Thoracic aorta (tissue), 2 donors: Measurements from ENCODE around the gene CABCOCO1. TPM values are rescaled to one million over a fixed set of nuclear protein-coding genes. Genes with fewer than 3 reads are reported as not detected.

Experiments used
- ATAC-seq: fragments of 150-250 bp; one replicate; pipeline ENCODE4 v1.8.0; 2017; ENCODE audit warnings: low read depth; ENCODE audit not compliant: insufficient number of reproducible peaks, low FRiP score
- DNase-seq: peaks from one replicate; pipeline ENCODE4 v3.0.0-alpha.2; 2020; ENCODE audit warnings: low spot score
- H3K27ac ChIP-seq, 2 donors: fragments of 200-600 bp; sonication (generic); 1 replicate in 1 of 2; 2 replicates in 1 of 2; pipeline ENCODE4 v1.5.1; 2016; ENCODE audit warnings: mild to moderate bottlenecking in 2 of 2, moderate library complexity in 2 of 2
- H3K27me3 ChIP-seq: fragments of 200-600 bp; sonication (generic); replicated peaks from 2 replicates; pipeline ENCODE4 v1.6.0; 2016; ENCODE audit warnings: mild to moderate bottlenecking; ENCODE audit not compliant: insufficient read depth
- H3K36me3 ChIP-seq: fragments of 200-600 bp; sonication (generic); one replicate; pipeline ENCODE4 v1.5.1; 2016
- H3K4me1 ChIP-seq, 2 donors: fragments of 200-600 bp; sonication (generic); 1 replicate in 1 of 2; 2 replicates in 1 of 2; pipeline versions ENCODE4 v1.5.1 to v1.6.0; 2016; ENCODE audit warnings: low read depth in 2 of 2, mild to moderate bottlenecking in 1 of 2; ENCODE audit not compliant: control insufficient read depth in 1 of 2
- H3K4me3 ChIP-seq: fragments of 200-600 bp; sonication (generic); 2 replicates; pipeline ENCODE4 v1.5.1; 2016; ENCODE audit warnings: mild to moderate bottlenecking
- H3K9me3 ChIP-seq: fragments of 200-600 bp; sonication (generic); 2 replicates; pipeline ENCODE4 v1.5.1; 2016
- total RNA-seq, 2 donors: library from RNA; depleted of rRNA; stranded (reverse); fragments of >200 nt; gene quantifications; one replicate each; pipeline versions ENCODE4 v1.1.0 to v1.2.3, GENCODE V29; 2016
- TF ChIP-seq, protein P1 (sequence below): fragments of 200-600 bp; sonication (generic); IDR thresholded peaks from one replicate; pipeline ENCODE4 v1.5.1; 2019; ENCODE audit warnings: antibody characterized with exemption

The CABCOCO1 gene
- total RNA-seq, 2 donors from 2014 or later, result 1.1 TPM; not detected in 1

DNA sequence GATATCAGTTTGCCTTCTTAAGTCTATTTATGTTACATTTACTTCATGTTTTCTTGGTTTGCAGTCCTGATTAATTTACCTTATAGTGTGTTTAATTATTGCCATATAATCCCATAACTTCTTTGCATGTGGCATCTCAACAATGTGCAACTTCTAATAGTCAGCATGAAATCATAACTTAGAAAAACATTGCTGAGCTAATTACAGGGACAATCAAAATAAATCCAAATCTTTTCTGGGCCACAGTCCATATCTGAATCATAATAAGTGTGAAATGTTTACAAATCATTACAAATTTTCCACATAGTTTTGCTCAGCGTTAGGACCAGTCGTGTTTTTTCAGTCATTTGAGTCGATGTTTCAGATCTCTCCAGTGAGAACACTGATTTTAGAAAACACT lies 29.1 kb upstream of the CABCOCO1 start:
- H3K36me3 ChIP-seq, result no peaks in the 10 kb centered on the region
- H3K4me3 ChIP-seq, result no peak overlapping the region
- DNase-seq (no peak), ATAC-seq (no peak)
- H3K27me3 ChIP-seq, result no peaks in the 10 kb centered on the region
- TF ChIP-seq, protein P1, sequence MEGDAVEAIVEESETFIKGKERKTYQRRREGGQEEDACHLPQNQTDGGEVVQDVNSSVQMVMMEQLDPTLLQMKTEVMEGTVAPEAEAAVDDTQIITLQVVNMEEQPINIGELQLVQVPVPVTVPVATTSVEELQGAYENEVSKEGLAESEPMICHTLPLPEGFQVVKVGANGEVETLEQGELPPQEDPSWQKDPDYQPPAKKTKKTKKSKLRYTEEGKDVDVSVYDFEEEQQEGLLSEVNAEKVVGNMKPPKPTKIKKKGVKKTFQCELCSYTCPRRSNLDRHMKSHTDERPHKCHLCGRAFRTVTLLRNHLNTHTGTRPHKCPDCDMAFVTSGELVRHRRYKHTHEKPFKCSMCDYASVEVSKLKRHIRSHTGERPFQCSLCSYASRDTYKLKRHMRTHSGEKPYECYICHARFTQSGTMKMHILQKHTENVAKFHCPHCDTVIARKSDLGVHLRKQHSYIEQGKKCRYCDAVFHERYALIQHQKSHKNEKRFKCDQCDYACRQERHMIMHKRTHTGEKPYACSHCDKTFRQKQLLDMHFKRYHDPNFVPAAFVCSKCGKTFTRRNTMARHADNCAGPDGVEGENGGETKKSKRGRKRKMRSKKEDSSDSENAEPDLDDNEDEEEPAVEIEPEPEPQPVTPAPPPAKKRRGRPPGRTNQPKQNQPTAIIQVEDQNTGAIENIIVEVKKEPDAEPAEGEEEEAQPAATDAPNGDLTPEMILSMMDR, result no peak
- no peaks in the 10 kb centered on the region for H3K9me3 ChIP-seq
- H3K4me1 ChIP-seq, result peaks cover 10 to 44% of the 10 kb centered on the region in 2 donors
- no peak overlapping the region for H3K27ac ChIP-seq

DNA sequence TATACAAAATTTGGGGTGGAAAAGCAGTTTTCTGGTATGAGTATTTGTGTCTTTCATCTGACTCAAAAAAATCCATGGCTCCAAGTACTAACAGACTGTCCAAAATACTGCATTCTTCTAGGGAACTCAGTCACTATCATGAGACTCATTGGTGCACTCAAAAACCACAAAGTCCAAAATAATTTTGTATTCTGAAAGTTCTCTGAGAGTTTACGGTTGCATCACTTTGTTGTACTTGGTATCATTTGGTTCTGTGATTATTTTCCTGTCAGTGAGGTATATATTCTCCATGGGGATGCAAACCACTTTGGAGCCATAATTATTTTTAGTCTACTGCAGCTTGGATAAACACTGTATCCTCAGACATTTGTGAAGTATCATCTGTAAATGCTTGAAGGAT lies 28.0 kb upstream of the CABCOCO1 start:
- ATAC-seq, result no peak
- no peaks in the 10 kb centered on the region for H3K27me3 ChIP-seq
- no peak overlapping the region for H3K4me3 ChIP-seq
- DNase-seq, result no peak
- peaks cover 10 to 35% of the 10 kb centered on the region in 2 donors for H3K4me1 ChIP-seq
- TF ChIP-seq, protein P1, result no peak
- no peaks in the 10 kb centered on the region for H3K36me3 ChIP-seq
- no peaks in the 10 kb centered on the region for H3K9me3 ChIP-seq
- no peak overlapping the region for H3K27ac ChIP-seq

DNA sequence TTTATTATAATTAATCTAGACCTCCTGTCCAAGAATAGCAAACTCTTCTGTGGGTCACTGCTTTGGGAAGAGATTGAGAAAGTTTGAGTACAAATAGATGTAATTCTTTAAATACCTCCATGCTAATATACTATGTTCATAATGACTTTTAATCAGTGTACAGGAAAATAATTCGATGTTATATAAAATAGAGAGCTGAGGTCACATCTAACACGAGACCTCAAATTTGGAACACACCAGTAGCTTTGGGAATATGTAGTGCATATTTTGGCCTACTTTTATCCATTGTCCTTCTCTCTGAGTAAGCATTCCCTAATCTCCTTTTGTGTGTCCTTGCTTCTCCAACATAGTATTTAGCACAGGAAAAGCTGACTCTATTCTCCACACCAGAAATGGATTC lies 27.3 kb upstream of the CABCOCO1 start:
- ATAC-seq (no peak), DNase-seq (no peak)
- no peaks in the 10 kb centered on the region for H3K27me3 ChIP-seq
- H3K36me3 ChIP-seq, result no peaks in the 10 kb centered on the region
- peaks cover 10 to 35% of the 10 kb centered on the region in 2 donors for H3K4me1 ChIP-seq
- H3K9me3 ChIP-seq, result no peaks in the 10 kb centered on the region
- TF ChIP-seq, protein P1, result no peak
- no peak overlapping the region for H3K27ac ChIP-seq
- H3K4me3 ChIP-seq, result no peak overlapping the region

DNA sequence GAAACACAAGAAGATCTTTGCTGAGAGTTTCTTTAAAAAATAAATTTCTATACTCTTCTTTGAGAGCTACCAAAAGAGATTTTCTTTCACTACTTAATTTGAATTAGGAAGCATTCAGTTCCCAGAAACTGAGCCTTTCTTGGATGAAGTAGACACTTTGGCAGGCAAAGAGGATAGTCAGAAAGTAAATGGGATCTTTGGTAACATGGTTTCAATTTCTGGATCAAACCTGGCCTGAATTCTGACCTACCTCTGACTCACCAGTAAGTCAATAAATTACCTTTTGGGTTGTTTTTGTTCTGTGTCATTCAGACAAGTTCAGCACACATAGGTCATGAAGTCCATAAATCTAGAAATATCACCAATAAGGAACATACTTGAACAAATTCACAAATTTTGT lies 26.8 kb upstream of the CABCOCO1 start:
- Histone ChIP-seq H3K27ac (no peak overlapping the region), H3K9me3 (no peaks in the 10 kb centered on the region), H3K4me3 (no peak overlapping the region), H3K27me3 (no peaks in the 10 kb centered on the region), H3K4me1 (peaks cover 10 to 35% of the 10 kb centered on the region in 2 donors), H3K36me3 (no peaks in the 10 kb centered on the region)
- TF ChIP-seq, protein P1, result no peak
- DNase-seq, result no peak
- ATAC-seq, result no peak

DNA sequence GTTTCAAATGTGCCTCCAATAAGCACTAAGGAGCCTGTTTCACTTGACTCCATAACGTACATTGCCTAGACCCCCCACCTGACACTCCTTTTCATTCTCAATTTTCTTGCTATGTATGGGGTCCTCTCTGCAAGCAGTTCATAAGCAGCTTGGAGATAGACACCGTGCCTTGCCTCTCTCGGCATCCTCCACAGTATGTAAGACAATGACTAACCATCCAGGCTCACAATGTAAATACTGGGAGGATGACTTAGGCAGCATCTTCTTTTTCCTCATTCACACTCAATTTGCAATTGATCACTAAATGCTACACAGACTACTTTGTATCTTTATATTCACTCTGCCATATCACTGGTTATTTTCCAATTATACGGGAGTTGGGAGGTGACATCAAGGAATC lies 22.8 kb upstream of the CABCOCO1 start:
- no peak overlapping the region for H3K27ac ChIP-seq
- H3K9me3 ChIP-seq, result no peaks in the 10 kb centered on the region
- H3K27me3 ChIP-seq, result no peaks in the 10 kb centered on the region
- no peak overlapping the region for H3K4me3 ChIP-seq
- no peak for ATAC-seq
- peaks cover 6 to 30% of the 10 kb centered on the region in 2 donors for H3K4me1 ChIP-seq
- H3K36me3 ChIP-seq, result no peaks in the 10 kb centered on the region
- no peak for DNase-seq
- TF ChIP-seq, protein P1, result no peak
